ENCODE data around the gene PET117. TPM values are rescaled to one million over a fixed set of nuclear protein-coding genes. Genes with fewer than 3 reads are reported as not detected.
A peak's percentile ranks its signal among the peaks of the same experiment; 100 is the strongest.

Gene PET117
- polyA plus RNA-seq, 1 donor (not counting 4 experiments of a cell fraction or from before 2014, with no cell fraction given) = 11.8 TPM

DNA sequence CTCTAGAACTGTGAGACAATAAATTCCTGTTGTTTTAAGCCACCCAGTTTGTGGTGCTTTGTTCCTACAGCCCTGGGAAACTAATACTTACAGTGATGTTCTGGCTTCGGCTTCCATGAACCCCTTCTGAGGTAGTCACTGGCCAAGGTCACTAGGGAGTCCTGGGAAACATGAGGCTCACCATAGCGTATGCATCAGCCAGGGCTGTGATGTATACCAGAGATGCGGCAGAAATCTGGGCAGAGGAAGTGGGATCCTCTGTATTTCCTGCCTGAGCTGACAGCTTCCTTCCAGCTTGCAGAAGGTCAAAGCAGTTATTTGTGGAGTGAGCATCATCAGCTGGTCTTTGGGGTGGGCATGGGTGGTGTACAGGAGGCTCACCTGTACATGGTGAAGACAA, 27.9 kb downstream of the PET117 start:
- dilution Hi-C loops (cut with MboI; ENCODE audit: extremely low pct_ligation_motif_present, low sequenced_read_pairs) = no loop called here
- Histone ChIP-seq H3K27ac (ENCODE audit: control insufficient read depth, insufficient read depth, low read length) (no peak overlapping the region), H3K4me1 (ENCODE audit: control insufficient read depth, extremely low read depth, insufficient read depth, low read length) (peaks cover 14% of the 10 kb centered on the region), H3K4me2 (ENCODE audit: control insufficient read depth, extremely low read depth, insufficient read depth, low read depth, low read length) (no peak overlapping the region), H3K9ac (ENCODE audit: control insufficient read depth, extremely low read depth, insufficient read depth, low read length) (no peak overlapping the region), H3K9me3 (ENCODE audit: control insufficient read depth, low read depth, low read length) (no peaks in the 10 kb centered on the region), H4K20me1 (ENCODE audit: control insufficient read depth, extremely low read depth, insufficient read depth, low read length) (no peaks in the 10 kb centered on the region), H3K27me3 (ENCODE audit: control insufficient read depth, extremely low read depth, insufficient read depth, low read length) (no peaks in the 10 kb centered on the region), H3K9me1 (ENCODE audit: control insufficient read depth, extremely low read depth, insufficient read depth, low read length) (no peaks in the 10 kb centered on the region), H3K4me3 (ENCODE audit: control insufficient read depth in 2 of 3, extremely low read depth in 1 of 3, insufficient read depth in 2 of 3, low read depth in 1 of 3, low read length in 3 of 3) (no peak overlapping the region), H3K36me3 (ENCODE audit: control insufficient read depth in 2 of 2, extremely low read depth in 1 of 2, insufficient read depth in 2 of 2, low read length in 2 of 2) (peaks cover 3 to 4% of the 10 kb centered on the region in 2 experiments), H3K79me2 (ENCODE audit: control insufficient read depth, insufficient read depth, low read length) (no peaks in the 10 kb centered on the region), H2AFZ (ENCODE audit: control insufficient read depth, low read length) (no peak overlapping the region)
- TF ChIP-seq EZH2 (IDR thresholded peaks at IDR 0.05; ENCODE audit: low read length) = no peak
- TF ChIP-seq, protein P1, sequence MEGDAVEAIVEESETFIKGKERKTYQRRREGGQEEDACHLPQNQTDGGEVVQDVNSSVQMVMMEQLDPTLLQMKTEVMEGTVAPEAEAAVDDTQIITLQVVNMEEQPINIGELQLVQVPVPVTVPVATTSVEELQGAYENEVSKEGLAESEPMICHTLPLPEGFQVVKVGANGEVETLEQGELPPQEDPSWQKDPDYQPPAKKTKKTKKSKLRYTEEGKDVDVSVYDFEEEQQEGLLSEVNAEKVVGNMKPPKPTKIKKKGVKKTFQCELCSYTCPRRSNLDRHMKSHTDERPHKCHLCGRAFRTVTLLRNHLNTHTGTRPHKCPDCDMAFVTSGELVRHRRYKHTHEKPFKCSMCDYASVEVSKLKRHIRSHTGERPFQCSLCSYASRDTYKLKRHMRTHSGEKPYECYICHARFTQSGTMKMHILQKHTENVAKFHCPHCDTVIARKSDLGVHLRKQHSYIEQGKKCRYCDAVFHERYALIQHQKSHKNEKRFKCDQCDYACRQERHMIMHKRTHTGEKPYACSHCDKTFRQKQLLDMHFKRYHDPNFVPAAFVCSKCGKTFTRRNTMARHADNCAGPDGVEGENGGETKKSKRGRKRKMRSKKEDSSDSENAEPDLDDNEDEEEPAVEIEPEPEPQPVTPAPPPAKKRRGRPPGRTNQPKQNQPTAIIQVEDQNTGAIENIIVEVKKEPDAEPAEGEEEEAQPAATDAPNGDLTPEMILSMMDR (optimal IDR thresholded peaks at IDR 0.05 in 1 of 3, IDR thresholded peaks at IDR 0.05 in 1 of 3, conservative IDR thresholded peaks at IDR 0.05 in 1 of 3; ENCODE audit: extremely low read depth in 1 of 3, insufficient read depth in 2 of 3, low read length in 3 of 3) = no peak
- FAIRE-seq = peak; percentile 44
- DNase-seq (ENCODE audit: low read depth, low spot score) = no peak

DNA sequence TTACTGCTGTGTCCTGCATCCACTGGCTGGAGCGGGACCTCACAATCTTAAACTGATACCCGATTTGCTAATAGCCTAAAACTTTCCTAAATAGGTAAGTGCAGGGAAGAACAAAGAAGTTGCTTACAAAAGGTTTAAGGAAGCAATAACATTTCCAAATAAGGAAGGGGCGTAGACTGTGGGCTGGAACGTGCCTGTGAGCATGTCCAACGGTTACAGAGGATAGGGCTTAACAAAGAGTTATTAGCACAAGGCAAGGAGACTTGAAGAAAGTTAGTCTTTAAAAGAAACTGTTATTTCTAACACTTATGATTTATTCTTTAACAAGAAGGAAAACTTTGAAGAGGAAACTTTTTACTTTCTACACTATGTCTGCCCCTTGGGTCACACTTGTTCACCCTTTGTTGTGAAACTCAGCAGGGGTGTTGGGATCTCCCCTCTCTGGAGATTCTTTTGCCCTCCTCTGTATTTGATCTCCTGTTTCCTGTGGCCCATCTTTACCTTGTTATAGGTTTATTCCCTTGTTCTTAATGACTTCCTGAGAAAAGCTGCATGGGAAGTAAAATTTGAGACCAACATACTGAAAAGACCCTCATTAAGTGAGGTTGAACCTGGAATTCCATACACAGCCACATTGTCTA, 28.7 kb downstream of the PET117 start:
- Histone ChIP-seq H4K20me1 (ENCODE audit: control insufficient read depth, extremely low read depth, insufficient read depth, low read length) (no peaks in the 10 kb centered on the region), H3K4me3 (ENCODE audit: control insufficient read depth in 2 of 3, extremely low read depth in 1 of 3, insufficient read depth in 2 of 3, low read depth in 1 of 3, low read length in 3 of 3) (no peak overlapping the region), H3K4me2 (ENCODE audit: control insufficient read depth, extremely low read depth, insufficient read depth, low read depth, low read length) (no peak overlapping the region), H3K36me3 (ENCODE audit: control insufficient read depth in 2 of 2, extremely low read depth in 1 of 2, insufficient read depth in 2 of 2, low read length in 2 of 2) (peaks cover 3 to 4% of the 10 kb centered on the region in 2 experiments), H3K27ac (ENCODE audit: control insufficient read depth, insufficient read depth, low read length) (no peak overlapping the region), H3K9ac (ENCODE audit: control insufficient read depth, extremely low read depth, insufficient read depth, low read length) (no peak overlapping the region), H3K9me1 (ENCODE audit: control insufficient read depth, extremely low read depth, insufficient read depth, low read length) (no peaks in the 10 kb centered on the region), H3K79me2 (ENCODE audit: control insufficient read depth, insufficient read depth, low read length) (no peaks in the 10 kb centered on the region), H3K4me1 (ENCODE audit: control insufficient read depth, extremely low read depth, insufficient read depth, low read length) (peaks cover 14% of the 10 kb centered on the region), H3K9me3 (ENCODE audit: control insufficient read depth, low read depth, low read length) (no peaks in the 10 kb centered on the region), H2AFZ (ENCODE audit: control insufficient read depth, low read length) (no peak overlapping the region), H3K27me3 (ENCODE audit: control insufficient read depth, extremely low read depth, insufficient read depth, low read length) (no peaks in the 10 kb centered on the region)
- DNase-seq (ENCODE audit: low read depth, low spot score) = no peak
- no peak for FAIRE-seq
- dilution Hi-C loops (cut with MboI; ENCODE audit: extremely low pct_ligation_motif_present, low sequenced_read_pairs) = no loop called here
- TF ChIP-seq, protein P1 (optimal IDR thresholded peaks at IDR 0.05 in 1 of 3, IDR thresholded peaks at IDR 0.05 in 1 of 3, conservative IDR thresholded peaks at IDR 0.05 in 1 of 3; ENCODE audit: extremely low read depth in 1 of 3, insufficient read depth in 2 of 3, low read length in 3 of 3) = no peak
- no peak for TF ChIP-seq EZH2 (IDR thresholded peaks at IDR 0.05; ENCODE audit: low read length)

Data from keratinocyte (primary cell).